HG03135 (cell line): Measurements from ENCODE around the gene CLCF1.
"Not testable (repeated sequence)": the region's sequence is repeated elsewhere in the genome, so short reads cannot be mapped to it uniquely, and the experiment has no call there.

Source experiments
- ATAC-seq: cut with Tn5 transposase; IDR thresholded peaks from one replicate; pipeline ENCODE4 v1.9.1; 2021; ENCODE audit warnings: mild to moderate bottlenecking, moderate library complexity; ENCODE audit not compliant: unreplicated experiment

The CLCF1 gene

DNA sequence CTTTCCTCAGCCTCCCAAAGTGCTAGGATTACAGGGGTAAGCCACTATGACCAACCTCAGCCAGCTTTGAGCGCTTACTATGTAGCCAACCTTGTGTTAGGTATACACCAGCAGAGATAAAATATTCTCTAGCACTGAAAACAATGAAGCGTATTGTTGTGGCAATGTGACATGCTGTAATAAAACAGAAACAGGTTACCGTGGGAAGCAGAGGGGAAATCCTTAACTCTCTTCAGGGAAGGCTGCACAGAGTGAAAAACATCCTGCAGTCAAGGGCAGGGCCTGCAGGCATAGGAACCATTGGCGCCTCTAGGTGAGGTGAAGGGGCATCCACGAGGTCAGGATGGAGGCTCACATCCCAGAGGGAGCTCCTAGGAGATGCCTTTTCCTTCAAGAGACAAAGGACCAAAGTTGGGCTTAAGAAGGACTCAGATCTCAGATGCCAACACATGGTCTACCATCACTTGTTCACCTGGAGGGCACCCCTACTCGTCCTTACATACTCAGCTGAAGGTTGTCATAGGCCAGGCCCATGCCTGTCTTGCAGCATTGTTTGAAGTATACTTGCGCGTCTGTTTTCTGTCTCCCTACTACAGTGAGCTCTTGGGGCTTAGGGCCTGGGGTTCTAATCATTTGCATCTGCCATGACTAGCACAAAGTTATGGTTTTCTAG lies 28.0 kb downstream of the CLCF1 start:
- no peak for ATAC-seq

GRCh38 chr11:67344264-67344663 lies 29.1 kb downstream of the CLCF1 start:
- ATAC-seq = no peak

GRCh38 chr11:67337257-67337656 lies 36.1 kb downstream of the CLCF1 start:
- ATAC-seq = no peak

- ATAC-seq = no peak
Observed at GRCh38 chr11:67332081-67332691, 41.2 kb downstream of the CLCF1 start.

DNA sequence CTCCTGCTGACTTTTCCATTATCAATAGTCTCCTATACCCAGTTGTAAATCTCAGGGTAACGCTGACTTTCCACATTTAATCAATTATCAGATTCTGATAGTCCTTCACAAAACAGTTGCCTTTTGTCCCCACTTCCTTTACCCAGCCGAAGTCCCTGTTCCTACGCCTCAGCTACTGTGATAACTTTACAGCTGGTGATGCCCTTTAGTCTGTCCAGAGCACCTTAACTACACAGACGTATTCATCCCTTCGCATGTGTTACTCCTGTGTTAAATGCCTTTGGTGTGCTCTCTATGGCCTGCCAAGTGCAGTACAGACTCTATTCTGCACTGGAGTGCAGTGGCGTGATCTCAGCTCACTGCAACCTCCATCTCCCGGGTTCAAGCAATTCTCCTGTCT lies 49.9 kb downstream of the CLCF1 start:
- ATAC-seq = no peak

- ATAC-seq = no peak
Observed at GRCh38 chr11:67322049-67322448, 51.3 kb downstream of the CLCF1 start.

DNA sequence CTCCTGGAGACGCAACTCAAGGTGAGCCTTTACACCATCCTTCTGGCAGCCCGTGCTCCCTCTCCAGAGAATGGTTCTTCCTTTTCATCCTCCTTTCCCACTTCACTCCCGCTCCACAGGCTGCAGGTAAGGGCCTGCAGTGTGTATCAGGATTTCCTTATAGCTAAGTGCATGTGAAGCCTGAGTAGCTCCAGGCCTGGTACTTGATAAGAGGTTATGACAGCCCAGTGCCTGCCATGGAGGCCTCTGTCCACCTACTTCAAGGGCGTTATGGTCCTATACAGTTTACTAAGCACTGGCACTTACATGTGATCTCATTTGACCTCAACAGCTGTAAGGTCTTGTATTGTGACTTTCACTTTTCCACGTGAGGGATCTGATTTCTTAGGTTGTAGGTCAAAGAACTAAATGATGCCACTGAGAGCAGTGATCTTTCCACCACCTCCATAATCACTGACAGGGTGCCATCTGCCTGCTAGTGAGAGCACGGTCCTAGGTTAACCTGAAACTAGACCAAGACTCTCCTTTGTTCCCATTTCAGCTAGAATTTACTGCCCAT lies 52.0 kb downstream of the CLCF1 start:
- ATAC-seq = no peak

DNA sequence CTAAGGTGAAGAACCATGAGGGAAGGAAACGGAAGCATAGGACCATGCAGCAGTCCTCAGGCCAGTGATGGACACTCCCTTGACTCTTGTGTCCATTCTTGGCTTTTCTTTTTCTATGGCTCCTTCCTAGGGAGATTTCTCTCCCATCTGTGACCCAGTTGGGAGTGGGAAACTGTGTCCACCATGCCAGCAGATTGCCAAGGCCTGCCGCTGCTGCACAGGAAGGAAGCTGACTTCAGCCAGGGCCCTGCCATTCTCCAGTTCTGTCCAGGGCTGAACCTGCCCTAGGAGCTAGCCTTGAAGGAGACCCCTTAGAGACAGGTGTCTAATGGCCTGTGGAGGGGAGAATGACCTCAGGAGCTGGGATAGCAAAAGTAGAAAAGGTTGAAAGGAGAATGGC lies 52.7 kb downstream of the CLCF1 start:
- ATAC-seq = no peak

- no peak for ATAC-seq
Observed at GRCh38 chr11:67320011-67320410, 53.4 kb downstream of the CLCF1 start.

GRCh38 chr11:67318876-67319275 lies 54.5 kb downstream of the CLCF1 start:
- ATAC-seq = not testable (repeated sequence)

- peak; percentile 6 for ATAC-seq
Observed at GRCh38 chr11:67317888-67318555, 55.4 kb downstream of the CLCF1 start.

DNA sequence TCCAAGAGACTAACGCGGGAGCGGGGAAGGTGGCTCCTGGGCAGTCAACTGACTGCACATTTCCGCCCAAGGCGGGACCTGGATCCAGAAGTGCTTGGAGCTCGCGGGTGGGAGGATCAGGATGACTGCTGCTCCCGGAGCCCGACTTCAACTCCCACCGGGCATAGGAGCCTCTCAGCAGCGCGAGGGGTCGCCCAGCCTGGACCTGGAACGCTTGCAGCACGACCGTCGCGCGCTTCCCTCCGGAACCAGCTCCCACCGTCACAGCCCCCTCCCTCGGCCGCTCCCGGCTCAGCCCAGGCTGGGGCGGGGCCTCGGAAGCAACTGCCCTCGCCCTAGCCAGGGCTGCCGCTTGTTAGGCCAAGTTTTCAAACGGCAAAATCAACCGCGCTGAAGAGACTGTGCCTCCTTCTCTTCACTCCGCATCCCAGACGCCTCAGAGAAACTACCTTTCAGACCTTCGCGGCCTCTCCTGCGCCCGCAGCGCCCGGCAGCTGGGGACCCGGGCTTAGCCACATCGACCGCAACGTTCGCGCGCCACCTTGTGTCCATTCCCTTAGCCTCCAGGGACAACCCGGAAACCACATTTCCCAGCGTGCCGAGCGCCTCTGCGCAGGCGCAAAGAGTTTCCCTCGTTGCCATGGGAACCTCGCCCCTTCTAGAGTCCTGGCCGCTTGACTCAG lies 56.1 kb downstream of the CLCF1 start:
- ATAC-seq = peak; percentile 80

GRCh38 chr11:67316882-67317204 lies 56.6 kb downstream of the CLCF1 start:
- no peak for ATAC-seq

- ATAC-seq = no peak
Observed at GRCh38 chr11:67315325-67315909, 58.0 kb downstream of the CLCF1 start.

- no peak for ATAC-seq
Observed at GRCh38 chr11:67314218-67314617, 59.2 kb downstream of the CLCF1 start.
